Renal pelvis (tissue), 4 donors: ENCODE measurements around the gene SDCBP2. TPM values are rescaled to one million over a fixed set of nuclear protein-coding genes. Genes with fewer than 3 reads are reported as not detected.

Experiments
- DNase-seq: peaks from one replicate; pipeline ENCODE4 v3.0.0-alpha.2; 2013
- polyA plus RNA-seq, 3 donors: library from polyadenylated mRNA; unstranded; fragments of 120-200 nt; gene quantifications; one replicate each; pipeline ENCODE4 v1.2.1, GENCODE V29; 2013; ENCODE audit not compliant: insufficient read length in 3 of 3

Gene SDCBP2
- polyA plus RNA-seq, 3 donors: 2.5 to 3.5 (median 3.4) TPM

GRCh38 chr20:1313236-1313964 is 15.5 kb downstream of the SDCBP2 start:
- DNase-seq: peak; percentile 75

- DNase-seq: no peak
Observed at GRCh38 chr20:1312904-1313235, 16.1 kb downstream of the SDCBP2 start.

- no peak for DNase-seq
Observed at GRCh38 chr20:1312308-1312707, 16.6 kb downstream of the SDCBP2 start.

- DNase-seq: no peak
Observed at GRCh38 chr20:1310506-1311190, 18.3 kb downstream of the SDCBP2 start.

GRCh38 chr20:1310071-1310470 is 18.9 kb downstream of the SDCBP2 start:
- no peak for DNase-seq

GRCh38 chr20:1309439-1309847 is 19.5 kb downstream of the SDCBP2 start:
- DNase-seq: no peak

GRCh38 chr20:1308702-1309095 is 20.2 kb downstream of the SDCBP2 start:
- DNase-seq: no peak

- no peak for DNase-seq
Observed at GRCh38 chr20:1308067-1308701, 20.8 kb downstream of the SDCBP2 start.

- no peak for DNase-seq
Observed at GRCh38 chr20:1307571-1307971, 21.4 kb downstream of the SDCBP2 start.

- DNase-seq: no peak
Observed at GRCh38 chr20:1307171-1307570, 21.8 kb downstream of the SDCBP2 start.

- no peak for DNase-seq
Observed at GRCh38 chr20:1306316-1307135, 22.4 kb downstream of the SDCBP2 start.

GRCh38 chr20:1305712-1306111 is 23.2 kb downstream of the SDCBP2 start:
- DNase-seq: no peak

GRCh38 chr20:1304710-1305515 is 24.0 kb downstream of the SDCBP2 start:
- DNase-seq: no peak

GRCh38 chr20:1302685-1303541 is 26.0 kb downstream of the SDCBP2 start:
- no peak for DNase-seq

GRCh38 chr20:1301031-1301529 is 27.9 kb downstream of the SDCBP2 start:
- no peak for DNase-seq

- DNase-seq: no peak
Observed at GRCh38 chr20:1300083-1300840, 28.7 kb downstream of the SDCBP2 start.

GRCh38 chr20:1299522-1299921 is 29.4 kb downstream of the SDCBP2 start:
- DNase-seq: no peak

- DNase-seq: no peak
Observed at GRCh38 chr20:1298888-1299511, 29.9 kb downstream of the SDCBP2 start.

GRCh38 chr20:1298166-1298565 is 30.8 kb downstream of the SDCBP2 start:
- DNase-seq: no peak
